Hematopoietic multipotent progenitor cell treated with erythropoietin and hydrocortisone succinate and interleukin-3 and kit ligand, for 4 days (in vitro differentiated cells): ENCODE measurements around the gene PUS1.
"Not testable (repeated sequence)": the region's sequence is repeated elsewhere in the genome, so short reads cannot be mapped to it uniquely, and the experiment has no call there.

Source experiments
- DNase-seq: peaks from one replicate; pipeline ENCODE4 v3.0.0-alpha.2; 2015

The PUS1 gene

DNA sequence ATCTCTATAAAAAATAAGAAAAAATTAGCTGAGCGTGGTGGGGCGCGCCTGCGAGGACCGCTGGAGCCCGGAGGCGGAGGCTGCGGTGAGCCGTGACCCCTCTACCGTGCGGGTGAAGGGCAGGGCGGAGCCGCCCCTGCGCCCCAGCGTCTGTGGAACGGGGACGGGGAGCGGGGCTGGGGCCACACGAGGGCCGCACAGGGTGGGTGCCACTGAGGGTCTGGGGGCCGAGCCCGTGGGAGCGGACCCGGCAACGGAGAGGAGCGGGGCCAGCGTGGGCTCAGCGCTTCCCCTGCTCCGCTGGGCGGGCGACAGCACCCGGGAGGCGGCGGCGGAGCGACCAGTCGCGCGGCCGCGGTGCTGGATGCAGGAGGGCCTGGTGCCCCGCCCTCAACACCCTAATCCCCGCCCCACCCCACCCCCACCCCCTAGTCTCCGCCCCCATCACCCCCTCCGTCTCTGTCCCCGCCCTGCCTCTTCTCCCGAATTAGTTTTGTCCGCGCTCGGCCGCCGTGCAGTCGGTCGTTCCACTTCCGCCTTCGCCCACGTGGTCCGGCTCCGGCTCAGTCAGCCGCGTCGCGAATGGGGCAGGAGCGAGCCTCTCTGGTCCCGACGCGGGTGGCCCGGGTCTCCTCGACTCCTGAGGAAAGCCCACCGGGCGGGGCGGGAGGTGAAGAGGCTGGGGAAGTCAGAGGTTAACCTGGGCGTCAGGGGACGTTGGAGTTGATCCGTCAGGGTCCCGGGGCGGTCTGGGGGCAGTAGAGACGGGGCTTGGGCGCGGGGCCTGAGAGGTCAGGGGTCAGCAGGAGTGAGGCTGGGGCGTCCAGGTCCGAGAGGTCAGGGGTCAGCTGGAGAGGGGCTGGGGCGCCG is at the start of gene PUS1:
TSS of gene PUS1 (plus strand) at position 566 of the 870 bp plus-strand sequence. CDS start 447 bp downstream, outside the sequence.
- peak; percentile 97 for DNase-seq

DNA sequence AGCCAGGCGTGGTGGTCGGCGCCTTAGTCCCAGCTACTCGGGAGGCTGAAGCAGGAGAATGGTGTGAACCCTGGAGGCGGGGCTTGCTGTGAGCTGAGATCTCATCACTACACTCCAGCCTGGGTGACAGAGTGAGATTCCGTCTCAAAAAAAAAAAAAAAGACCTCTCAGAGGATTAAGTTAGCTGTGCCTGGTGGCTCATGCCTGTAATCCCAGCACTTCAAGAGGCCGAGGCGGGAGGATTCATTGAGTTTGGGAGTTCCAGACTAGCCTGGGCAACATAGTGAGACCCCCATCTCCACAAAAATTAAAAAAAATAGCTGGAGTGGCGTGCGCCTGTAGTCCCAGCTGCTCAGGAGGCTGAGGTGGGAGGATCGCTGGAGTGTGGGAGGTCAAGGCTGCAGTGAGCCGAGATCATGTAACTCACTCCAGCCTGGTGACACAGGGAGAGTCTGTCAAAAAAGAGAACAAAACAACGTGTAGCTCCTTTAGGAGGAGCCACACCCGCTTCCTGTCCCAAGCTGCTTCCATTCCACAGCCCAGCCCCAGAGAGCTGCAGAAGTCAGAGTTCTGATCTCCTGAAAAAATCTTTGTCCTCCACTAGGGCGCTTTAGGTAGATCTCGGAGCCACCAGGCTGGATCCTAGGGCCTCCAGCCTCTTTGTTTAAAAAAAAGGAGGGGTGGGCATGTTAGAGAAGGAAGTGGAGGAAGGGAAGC is 46.1 kb upstream of the PUS1 start:
- DNase-seq = peak; percentile 43

- no peak for DNase-seq
Measured at GRCh38 chr12:131883521-131883900, 45.6 kb upstream of the PUS1 start.

DNA sequence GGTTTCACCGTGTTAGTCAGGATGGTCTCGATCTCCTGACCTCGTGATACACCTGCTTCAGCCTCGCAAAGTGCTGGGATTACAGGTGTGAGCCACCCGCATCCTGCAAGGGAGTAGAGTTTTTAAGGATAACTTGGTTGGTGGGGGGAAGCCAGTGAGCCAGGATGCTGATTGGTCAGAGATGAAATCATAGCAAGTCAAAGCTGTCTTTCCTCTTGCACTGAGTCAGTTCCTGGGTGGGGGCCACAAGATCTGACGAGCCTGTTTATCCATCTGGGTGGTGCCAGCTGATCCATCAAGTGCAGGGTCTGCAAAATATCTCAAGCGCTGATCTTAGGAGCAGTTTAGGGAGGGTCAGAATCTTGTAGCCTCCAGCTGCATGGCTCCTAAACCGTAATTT is 44.0 kb upstream of the PUS1 start:
- not testable (repeated sequence) for DNase-seq

GRCh38 chr12:131885543-131886057 is 43.5 kb upstream of the PUS1 start:
- DNase-seq = no peak

GRCh38 chr12:131891722-131892121 is 37.4 kb upstream of the PUS1 start:
- DNase-seq = not testable (repeated sequence)

GRCh38 chr12:131892711-131893604 is 36.1 kb upstream of the PUS1 start:
- no peak for DNase-seq

DNA sequence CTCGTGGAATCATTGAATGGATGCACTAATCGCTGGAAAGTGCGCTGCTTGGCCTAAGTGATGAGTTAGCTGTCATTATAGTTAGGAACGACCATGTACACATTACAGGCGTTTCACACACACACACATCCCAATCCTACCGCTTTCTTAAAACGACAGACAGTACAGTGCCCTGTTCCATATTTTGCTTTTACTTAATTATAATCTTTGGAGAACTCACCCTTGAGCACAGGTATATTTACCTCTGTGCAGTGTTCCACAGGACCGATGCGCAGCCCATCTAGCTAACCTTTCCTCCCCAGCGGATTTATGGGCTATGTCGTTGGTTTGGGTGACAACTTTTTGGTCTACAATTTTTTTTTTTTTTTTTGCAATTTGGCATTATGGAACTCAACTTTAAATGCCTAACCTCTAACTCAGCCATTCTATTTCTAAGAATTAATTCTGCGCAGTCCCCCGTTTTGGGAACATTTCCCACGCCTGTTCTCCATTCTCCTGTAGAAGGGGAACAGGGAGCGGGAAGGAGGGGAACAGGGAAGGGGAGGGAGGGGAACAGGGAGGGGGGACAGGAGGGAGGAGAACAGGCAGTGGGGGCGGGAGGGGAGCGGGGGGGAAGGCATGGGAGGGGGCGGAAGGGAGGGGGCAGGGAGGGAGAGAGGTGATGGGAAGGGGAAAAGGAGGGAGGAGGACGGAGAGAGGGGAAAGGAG is 35.3 kb upstream of the PUS1 start:
- DNase-seq = no peak

DNA sequence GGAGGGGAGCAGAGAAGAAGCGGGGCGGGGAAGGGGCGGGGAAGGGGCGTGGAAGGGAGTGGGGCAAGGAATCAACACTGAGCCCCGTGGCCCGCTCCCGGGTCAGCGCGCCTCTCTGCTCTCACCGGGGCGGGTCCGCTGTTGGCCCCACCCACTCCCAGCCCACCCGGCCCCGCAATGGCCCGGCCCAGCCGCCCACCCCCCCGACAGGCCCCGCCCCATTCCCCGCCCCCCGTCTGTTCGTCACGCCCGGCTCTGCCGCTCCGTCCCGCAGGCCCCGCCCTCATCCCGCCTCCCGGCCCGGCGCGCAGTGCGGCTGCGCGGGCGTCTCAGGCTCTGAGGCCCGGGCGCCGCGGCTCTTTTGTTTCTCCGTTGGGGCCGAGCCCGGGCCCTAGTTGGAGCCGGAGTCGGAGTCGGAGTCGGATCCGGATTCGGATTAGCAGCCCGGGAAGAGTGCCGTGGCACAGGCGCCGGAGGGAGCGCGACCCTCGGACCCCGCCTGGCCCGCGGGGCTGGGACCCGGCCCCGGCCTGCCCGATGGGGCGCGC is 34.7 kb upstream of the PUS1 start, which contains the start of gene ULK1:
TSS of gene ULK1 (plus strand) at position 310 of the 548 bp plus-strand sequence. CDS start 380 bp downstream, outside the sequence.
- peak; percentile 95 for DNase-seq

DNA sequence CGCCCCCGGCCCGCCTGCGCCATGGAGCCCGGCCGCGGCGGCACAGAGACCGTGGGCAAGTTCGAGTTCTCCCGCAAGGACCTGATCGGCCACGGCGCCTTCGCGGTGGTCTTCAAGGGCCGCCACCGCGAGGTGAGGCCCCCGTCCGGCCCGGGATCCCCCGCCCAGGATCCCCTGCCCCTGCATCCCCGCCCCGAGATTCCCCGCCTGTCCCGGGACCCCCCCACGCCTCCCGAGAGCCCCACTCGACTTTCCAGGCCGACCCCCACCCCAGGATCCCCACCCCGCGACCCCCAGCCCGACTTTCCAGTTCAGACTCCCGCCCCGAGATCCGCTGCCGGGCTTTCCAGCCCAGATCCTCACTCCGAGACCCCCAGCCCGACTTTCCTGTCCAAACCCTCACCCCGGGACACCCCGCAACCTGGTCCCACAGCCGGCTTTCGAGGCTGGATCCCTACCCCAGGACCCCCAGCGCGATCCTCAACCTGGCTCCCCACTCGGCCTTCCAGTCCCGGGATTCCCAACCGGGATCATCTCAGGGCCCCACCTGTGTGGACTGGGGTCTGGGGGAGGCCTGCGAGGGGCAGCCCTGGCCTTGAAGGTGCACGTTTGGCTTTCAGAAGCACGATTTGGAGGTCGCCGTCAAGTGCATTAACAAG is 34.0 kb upstream of the PUS1 start:
- peak; percentile 18 for DNase-seq

DNA sequence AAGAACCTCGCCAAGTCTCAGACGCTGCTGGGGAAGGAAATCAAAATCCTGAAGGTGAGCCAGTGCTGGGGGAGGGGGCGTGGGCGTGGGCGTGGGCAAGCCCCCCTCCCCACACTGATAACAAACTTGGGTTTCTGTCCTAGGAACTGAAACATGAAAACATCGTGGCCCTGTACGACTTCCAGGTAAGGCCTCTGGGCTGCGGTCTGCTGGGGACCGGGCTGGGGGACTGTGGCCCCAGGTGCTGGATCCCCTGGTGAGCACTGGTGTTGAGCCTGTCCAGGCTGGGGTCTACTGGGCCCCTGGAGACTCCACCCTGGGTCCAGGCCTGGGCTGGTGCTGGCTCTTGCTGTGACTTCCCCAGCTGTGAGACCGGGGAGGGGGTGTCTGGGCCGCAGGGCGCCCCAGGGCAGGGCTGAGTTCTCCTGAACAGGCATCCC is 33.4 kb upstream of the PUS1 start:
- peak; percentile 25 for DNase-seq

DNA sequence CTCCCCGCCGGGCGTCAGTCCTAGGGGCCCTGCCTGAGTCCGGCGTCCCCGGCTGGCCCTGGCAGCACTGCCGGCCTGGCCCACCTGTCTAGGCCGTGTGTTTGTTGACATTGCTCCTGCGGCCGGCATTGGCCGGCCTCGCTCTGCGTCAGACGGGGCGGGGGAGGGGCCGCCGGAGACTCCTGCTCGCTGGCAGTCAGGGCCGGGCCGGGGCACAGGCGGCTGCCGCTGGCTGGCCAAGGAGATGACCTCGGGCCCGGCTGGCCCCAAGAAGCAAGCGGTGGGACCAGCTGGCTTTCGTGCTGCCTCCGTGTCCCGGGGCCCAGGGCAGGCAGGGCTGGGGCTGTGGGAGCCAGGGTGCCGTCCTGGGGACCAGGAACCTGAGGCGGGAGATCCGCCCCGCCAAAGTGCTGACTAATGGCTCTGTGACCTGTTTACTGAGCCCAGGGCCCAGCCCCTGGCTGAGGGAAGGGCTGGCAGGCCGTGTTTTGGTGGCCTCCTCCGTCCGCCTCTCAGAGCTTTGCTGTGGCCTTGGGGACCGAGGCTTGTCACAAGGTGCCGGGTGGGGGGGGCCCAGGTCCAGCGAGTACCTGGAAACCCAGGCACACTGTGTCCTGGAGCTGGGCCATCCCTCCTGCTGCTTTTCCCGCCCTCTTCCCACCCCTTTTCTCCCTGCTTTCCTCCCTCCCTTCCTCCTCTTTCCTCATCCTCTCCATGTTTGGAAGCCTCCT is 32.8 kb upstream of the PUS1 start:
- peak; percentile 89 for DNase-seq

- DNase-seq = peak; percentile 68
Measured at GRCh38 chr12:131896811-131897270, 32.2 kb upstream of the PUS1 start.

GRCh38 chr12:131897276-131897675 is 31.8 kb upstream of the PUS1 start:
- no peak for DNase-seq

DNA sequence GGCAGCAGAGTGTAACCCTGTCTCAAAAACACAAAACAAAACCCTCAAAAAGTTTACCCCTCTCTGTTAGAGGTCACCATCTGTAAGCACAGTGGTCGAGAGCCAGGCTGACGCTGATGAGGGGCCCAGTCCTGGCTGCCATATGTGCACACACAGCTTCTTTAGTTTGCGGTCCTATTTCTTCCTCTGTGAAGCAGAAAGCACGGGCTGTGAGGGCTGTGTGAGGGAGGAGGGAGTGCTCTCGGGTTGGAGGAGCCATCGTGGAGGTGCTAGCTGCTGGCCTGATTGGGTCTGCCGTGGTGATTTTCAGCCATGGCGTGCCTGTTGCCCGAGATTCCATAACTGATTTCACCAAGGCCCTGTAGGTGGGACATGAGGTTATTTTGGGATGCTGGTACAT is 31.2 kb upstream of the PUS1 start:
- no peak for DNase-seq

DNA sequence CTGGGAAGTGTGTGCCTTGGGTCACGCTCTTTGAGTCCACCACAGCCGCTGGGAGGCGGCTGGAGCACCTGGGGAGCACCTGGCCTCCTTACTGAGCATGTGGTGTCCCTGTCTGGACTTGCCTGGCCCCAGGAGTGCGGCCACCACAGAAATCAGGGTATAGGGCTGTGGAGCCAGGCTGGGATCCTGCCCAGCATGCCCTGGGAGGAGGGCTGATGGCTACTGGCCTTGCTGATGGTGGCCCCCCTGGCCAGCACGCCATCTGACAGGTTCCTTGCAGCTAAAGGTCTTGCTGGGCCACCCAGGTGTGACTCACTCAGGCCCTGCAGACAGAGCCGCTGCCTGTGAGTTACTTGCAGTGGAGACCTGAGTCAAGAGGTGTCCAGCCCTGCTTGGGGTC is 28.7 kb upstream of the PUS1 start:
- DNase-seq = no peak

GRCh38 chr12:131901431-131902331 is 27.4 kb upstream of the PUS1 start:
- no peak for DNase-seq

DNA sequence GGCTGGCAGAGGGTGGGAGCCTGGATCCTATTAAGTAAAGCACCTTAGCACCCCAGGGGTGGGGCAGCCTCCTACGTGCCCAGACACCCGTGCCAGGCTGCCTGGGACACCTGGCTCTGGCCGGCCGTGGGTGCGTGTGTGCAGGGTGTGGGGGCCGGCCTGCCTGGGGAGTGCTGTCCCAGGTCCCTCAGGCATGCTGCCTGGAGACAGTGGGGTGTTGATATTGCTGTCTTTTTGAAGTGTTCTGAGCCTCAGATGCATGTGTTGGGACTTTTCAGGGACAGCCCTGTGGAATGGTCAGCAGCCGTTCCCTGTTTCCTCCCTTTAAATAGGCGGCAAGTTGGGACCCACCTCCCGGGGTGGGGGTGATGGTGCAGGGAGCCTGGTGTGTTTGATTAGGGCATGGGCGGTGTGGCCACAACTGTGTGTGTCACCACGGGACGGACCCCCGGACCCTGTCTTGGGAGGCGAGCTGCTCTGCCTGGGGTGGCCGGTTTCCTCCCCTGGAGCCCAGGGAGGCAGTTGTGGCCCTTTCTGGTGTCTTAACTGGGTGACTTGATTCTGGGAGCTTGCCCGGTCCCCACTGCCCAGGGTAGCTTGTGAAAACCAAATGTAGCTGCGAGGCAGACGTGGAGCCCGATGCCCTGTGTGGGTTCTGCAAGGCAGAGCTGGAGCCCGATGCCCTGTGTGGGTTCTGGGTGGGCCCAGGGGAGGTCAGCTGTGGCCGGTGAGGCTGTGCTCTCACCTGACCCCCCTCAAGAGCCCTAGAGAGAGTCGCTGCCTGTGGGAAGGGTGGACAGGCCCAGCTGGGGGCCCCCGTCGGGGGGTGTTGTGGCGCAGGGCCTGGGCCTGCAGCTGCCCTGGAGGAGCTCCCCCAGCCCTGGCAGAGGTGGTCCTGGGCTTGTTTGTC is 26.5 kb upstream of the PUS1 start:
- DNase-seq = no peak
